IMR-90 (cell line): Measurements from ENCODE around the gene VSIR.

ENCODE experiments used
- BHLHE40 ChIP-seq: fragments of 150-350 bp; IDR thresholded peaks from 2 replicates; pipeline ENCODE4 v1.6.1; 2016; ENCODE audit warnings: mild to moderate bottlenecking, low read depth, low read length
- CEBPB ChIP-seq: IDR thresholded peaks from 2 replicates; pipeline ENCODE4 v1.6.1; 2012; ENCODE audit warnings: low read depth, low read length, improper control_type of control experiment
- CTCF ChIP-seq: conservative IDR thresholded peaks from 2 replicates; pipeline ENCODE4 v1.5.1; 2012; ENCODE audit warnings: mild to moderate bottlenecking, low read depth, low read length, improper control_type of control experiment
- ELK1 ChIP-seq: fragments of 150-350 bp; IDR thresholded peaks from 2 replicates; pipeline ENCODE4 v1.6.1; 2016; ENCODE audit warnings: low read depth, mild to moderate bottlenecking, low read length, moderate library complexity, borderline replicate concordance
- POLR2A ChIP-seq: IDR thresholded peaks from 2 replicates; pipeline ENCODE4 v1.6.1; 2012; ENCODE audit warnings: mild to moderate bottlenecking, low read depth, low read length
- RAD21 ChIP-seq: IDR thresholded peaks from 2 replicates; pipeline ENCODE4 v1.6.1; 2012; ENCODE audit warnings: low read length, improper control_type of control experiment
- RCOR1 ChIP-seq: IDR thresholded peaks from 2 replicates; pipeline ENCODE4 v1.6.1; 2012; ENCODE audit warnings: mild to moderate bottlenecking, low read length, improper control_type of control experiment; ENCODE audit not compliant: insufficient replicate concordance
- RFX5 ChIP-seq: IDR thresholded peaks from 2 replicates; pipeline ENCODE4 v1.8.0; 2012; ENCODE audit warnings: low read depth, mild to moderate bottlenecking, low read length, moderate library complexity

- no peak for TF ChIP-seq POLR2A
- TF ChIP-seq ELK1, result no peak
- TF ChIP-seq CTCF, result no peak
- no peak for TF ChIP-seq BHLHE40
- no peak for TF ChIP-seq RAD21
- TF ChIP-seq RCOR1, result no peak
- no peak for TF ChIP-seq RFX5
- TF ChIP-seq CEBPB, result no peak
These were observed 57.5 kb downstream of the VSIR start for GRCh38 chr10:71715860-71716259.
